Hepatocyte (in vitro differentiated cells): ENCODE data around the gene IFT122. TPM values are rescaled to one million over a fixed set of nuclear protein-coding genes. Genes with fewer than 3 reads are reported as not detected.
"Not testable (repeated sequence)": the region's sequence is repeated elsewhere in the genome, so short reads cannot be mapped to it uniquely, and the experiment has no call there.

ENCODE experiments used
- DNase-seq: peaks from one replicate; pipeline ENCODE4 v3.0.0-alpha.2; 2016; ENCODE audit warnings: low spot score
- H2AFZ ChIP-seq: fragments of 200-600 bp; sonication (generic); 2 replicates; pipeline ENCODE4 v1.6.0; 2016; ENCODE audit warnings: antibody characterized with exemption, mild to moderate bottlenecking
- H3K27ac ChIP-seq: fragments of 200-600 bp; sonication (generic); 2 replicates; pipeline ENCODE4 v1.5.1; 2016; ENCODE audit warnings: mild to moderate bottlenecking
- H3K27me3 ChIP-seq: fragments of 200-600 bp; sonication (generic); 2 replicates; pipeline ENCODE4 v1.6.1; 2016
- H3K36me3 ChIP-seq: fragments of 200-600 bp; sonication (generic); replicated peaks from 2 replicates; pipeline ENCODE4 v1.5.1; 2016; ENCODE audit warnings: low read depth; ENCODE audit not compliant: insufficient read depth
- H3K4me1 ChIP-seq: fragments of 200-600 bp; sonication (generic); 2 replicates; pipeline ENCODE4 v1.5.1; 2016; ENCODE audit warnings: mild to moderate bottlenecking, moderate library complexity; ENCODE audit not compliant: insufficient read depth
- H3K4me2 ChIP-seq: fragments of 200-600 bp; sonication (generic); 2 replicates; pipeline ENCODE4 v1.6.0; 2016
- H3K4me3 ChIP-seq: fragments of 200-600 bp; sonication (generic); 2 replicates; pipeline ENCODE4 v1.5.1; 2016; ENCODE audit warnings: mild to moderate bottlenecking
- H3K79me2 ChIP-seq: fragments of 200-600 bp; sonication (generic); 2 replicates; pipeline ENCODE4 v1.6.0; 2017; ENCODE audit warnings: mild to moderate bottlenecking
- H3K9me2 ChIP-seq: fragments of 200-600 bp; sonication (generic); replicated peaks from 2 replicates; pipeline ENCODE4 v1.6.0; 2017; ENCODE audit warnings: mild to moderate bottlenecking; ENCODE audit not compliant: insufficient read depth
- H3K9me3 ChIP-seq: fragments of 200-600 bp; sonication (generic); 2 replicates; pipeline ENCODE4 v1.5.1; 2016; ENCODE audit warnings: low read depth, mild to moderate bottlenecking
- H4K20me1 ChIP-seq: fragments of 200-600 bp; sonication (generic); 2 replicates; pipeline ENCODE4 v1.6.0; 2016; ENCODE audit warnings: mild to moderate bottlenecking; ENCODE audit not compliant: insufficient read depth, poor library complexity, severe bottlenecking
- EZH2 ChIP-seq: fragments of 200-600 bp; sonication (generic); IDR thresholded peaks from 2 replicates; pipeline ENCODE4 v1.6.1; 2016; ENCODE audit warnings: antibody characterized with exemption, mild to moderate bottlenecking, borderline replicate concordance
- EZH2phosphoT487 ChIP-seq: fragments of 200-600 bp; sonication (generic); IDR thresholded peaks from one replicate; pipeline ENCODE4 v1.6.1; 2018; ENCODE audit warnings: antibody characterized with exemption, mild to moderate bottlenecking, low read depth, moderate library complexity; ENCODE audit not compliant: unreplicated experiment, severe bottlenecking
- WGBS: methylation state at CpG from one replicate; pipeline ENCODE4 v1.1.6; 2016; ENCODE audit warnings: low lambda C conversion rate; ENCODE audit errors: missing lambda C conversion rate; 5-methylcytosine and 5-hydroxymethylcytosine counted together
- polyA plus RNA-seq: library from polyadenylated mRNA; unstranded; fragments of >200 nt; fragmentation: Nextera tagmentation; extraction: Ambion mirVana; gene quantifications from 2 replicates; pipeline ENCODE4 v1.2.1, GENCODE V29; 2016
- total RNA-seq: library from RNA; depleted of rRNA; stranded (reverse); fragments of >200 nt; gene quantifications from 2 replicates; pipeline ENCODE4 v1.2.3, GENCODE V29; 2014
- TF ChIP-seq, protein P1 (sequence below): fragments of 200-600 bp; sonication (generic); IDR thresholded peaks from 2 replicates; pipeline ENCODE4 v1.5.1; 2016; ENCODE audit warnings: antibody characterized with exemption, mild to moderate bottlenecking; ENCODE audit not compliant: poor library complexity

The IFT122 gene
- total RNA-seq = 14.6 and 17.3 TPM in 2 replicates
- polyA plus RNA-seq = 11.4 and 15.6 TPM in 2 replicates

DNA sequence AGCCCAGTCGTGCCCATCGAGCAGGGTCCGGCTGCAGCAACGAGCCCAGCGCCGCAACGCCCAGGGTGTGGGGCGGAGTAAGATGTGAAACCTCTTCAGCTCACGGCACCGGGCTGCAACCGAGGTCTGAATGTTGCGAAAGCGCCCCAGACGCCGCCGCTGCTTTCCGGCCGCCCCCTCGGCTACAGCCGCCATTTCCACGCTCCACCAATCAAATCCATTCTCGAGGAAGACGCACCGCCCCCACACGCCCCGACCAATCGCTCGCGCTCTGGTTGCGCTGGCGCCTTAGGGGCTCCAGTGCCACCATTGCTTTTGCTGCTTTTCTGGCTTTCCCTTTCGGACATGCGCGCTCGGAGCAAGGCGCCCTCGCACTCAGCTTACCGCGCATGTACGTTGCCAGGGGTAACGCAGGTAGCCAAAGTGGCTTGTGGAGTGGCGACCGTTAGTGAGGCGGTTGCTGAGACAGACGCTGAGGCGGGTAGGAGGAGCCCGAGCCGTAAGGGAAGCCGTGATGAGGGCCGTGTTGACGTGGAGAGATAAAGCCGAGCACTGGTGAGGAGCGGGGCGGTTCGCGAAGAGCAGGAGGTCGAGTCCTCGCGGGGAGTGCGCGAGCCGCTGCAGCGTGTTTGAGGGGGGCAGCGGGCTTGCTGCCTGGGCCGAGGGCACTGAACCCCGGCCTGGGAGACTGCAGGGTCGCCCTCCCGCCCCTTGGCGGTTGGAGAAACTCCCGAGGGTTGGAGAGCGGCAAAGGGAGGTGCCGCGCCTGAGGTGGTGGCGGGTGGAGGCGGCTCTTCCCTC, at the start of gene IFT122, which contains the start of gene MBD4:
IFT122 (plus strand) TSS at position 408 of the 801 bp plus-strand sequence; CDS start at position 515, 107 bp downstream.
MBD4 (minus strand) TSS at position 132 of the 801 bp plus-strand sequence; CDS start at position 17, 115 bp downstream.
- Histone ChIP-seq H2AFZ (peak within 1 kb of the TSS; percentile 51), H3K79me2 (peaks cover 74% of the 10 kb centered on the region), H3K27me3 (no peaks in the 10 kb centered on the region), H3K4me3 (peak within 1 kb of the TSS; percentile 44), H3K9me3 (no peaks in the 10 kb centered on the region), H3K36me3 (no peaks in the 10 kb centered on the region), H3K9me2 (no peaks in the 10 kb centered on the region), H4K20me1 (no peaks in the 10 kb centered on the region), H3K27ac (peak within 1 kb of the TSS; percentile 79), H3K4me2 (peak within 1 kb of the TSS; percentile 82), H3K4me1 (peaks cover 13% of the 10 kb centered on the region)
- DNase-seq = peak; percentile 99
- TF ChIP-seq EZH2 = no peak
- TF ChIP-seq EZH2phosphoT487 = no peak
- TF ChIP-seq, protein P1, sequence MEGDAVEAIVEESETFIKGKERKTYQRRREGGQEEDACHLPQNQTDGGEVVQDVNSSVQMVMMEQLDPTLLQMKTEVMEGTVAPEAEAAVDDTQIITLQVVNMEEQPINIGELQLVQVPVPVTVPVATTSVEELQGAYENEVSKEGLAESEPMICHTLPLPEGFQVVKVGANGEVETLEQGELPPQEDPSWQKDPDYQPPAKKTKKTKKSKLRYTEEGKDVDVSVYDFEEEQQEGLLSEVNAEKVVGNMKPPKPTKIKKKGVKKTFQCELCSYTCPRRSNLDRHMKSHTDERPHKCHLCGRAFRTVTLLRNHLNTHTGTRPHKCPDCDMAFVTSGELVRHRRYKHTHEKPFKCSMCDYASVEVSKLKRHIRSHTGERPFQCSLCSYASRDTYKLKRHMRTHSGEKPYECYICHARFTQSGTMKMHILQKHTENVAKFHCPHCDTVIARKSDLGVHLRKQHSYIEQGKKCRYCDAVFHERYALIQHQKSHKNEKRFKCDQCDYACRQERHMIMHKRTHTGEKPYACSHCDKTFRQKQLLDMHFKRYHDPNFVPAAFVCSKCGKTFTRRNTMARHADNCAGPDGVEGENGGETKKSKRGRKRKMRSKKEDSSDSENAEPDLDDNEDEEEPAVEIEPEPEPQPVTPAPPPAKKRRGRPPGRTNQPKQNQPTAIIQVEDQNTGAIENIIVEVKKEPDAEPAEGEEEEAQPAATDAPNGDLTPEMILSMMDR = no peak
- WGBS = 2% methylated on average over 68 of the region's 75 CpGs

- H3K9me2 ChIP-seq, H3K27me3 ChIP-seq, H3K4me2 ChIP-seq, H3K27ac ChIP-seq, H3K9me3 ChIP-seq, H3K4me3 ChIP-seq, DNase-seq, H2AFZ ChIP-seq, H3K4me1 ChIP-seq, H4K20me1 ChIP-seq, H3K36me3 ChIP-seq: not testable (repeated sequence)
- peaks cover 17% of the 10 kb centered on the region for H3K79me2 ChIP-seq
- 98% methylated on average over 4 of the region's 4 CpGs for WGBS
These were observed 48.4 kb upstream of the IFT122 start for GRCh38 chr3:129391583-129391982.

GRCh38 chr3:129392106-129392887, 47.7 kb upstream of the IFT122 start:
- H3K9me2 ChIP-seq, DNase-seq, H3K4me3 ChIP-seq, H3K27ac ChIP-seq, H3K27me3 ChIP-seq, H2AFZ ChIP-seq, H4K20me1 ChIP-seq, H3K36me3 ChIP-seq, H3K4me1 ChIP-seq, H3K9me3 ChIP-seq, H3K4me2 ChIP-seq: not testable (repeated sequence)
- H3K79me2 ChIP-seq = peaks cover 25% of the 10 kb centered on the region
- WGBS = 94% methylated on average over 8 of the region's 8 CpGs

DNA sequence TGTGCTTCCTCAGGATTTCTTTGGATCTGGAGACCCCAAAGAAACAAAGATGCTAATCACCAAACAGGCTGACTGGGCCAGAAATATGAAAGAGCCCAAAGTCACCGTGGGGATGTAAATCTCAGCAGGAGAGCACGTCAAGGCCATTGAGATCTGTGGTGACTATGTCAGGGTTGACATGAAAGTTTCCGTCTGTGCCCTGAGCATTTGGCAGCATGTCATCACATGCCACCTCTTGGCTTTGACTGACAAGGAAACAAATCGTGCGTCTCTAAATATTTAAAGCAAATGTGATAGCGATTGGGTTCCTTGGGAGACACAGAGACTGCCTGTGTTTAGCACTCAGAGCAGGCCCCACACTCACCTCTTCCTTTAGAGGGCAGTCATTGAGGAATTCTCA, 46.8 kb upstream of the IFT122 start:
- Histone ChIP-seq H3K36me3 (no peaks in the 10 kb centered on the region), H3K4me2 (no peak overlapping the region), H3K79me2 (peaks cover 34% of the 10 kb centered on the region), H4K20me1 (peaks cover 9% of the 10 kb centered on the region), H2AFZ (no peak overlapping the region), H3K9me3 (no peaks in the 10 kb centered on the region), H3K27me3 (no peaks in the 10 kb centered on the region), H3K4me1 (peaks cover 8% of the 10 kb centered on the region), H3K4me3 (no peak overlapping the region), H3K9me2 (no peaks in the 10 kb centered on the region), H3K27ac (no peak overlapping the region)
- TF ChIP-seq, protein P1 = no peak
- TF ChIP-seq EZH2phosphoT487 = no peak
- no peak for DNase-seq
- WGBS = 94% methylated on average over 6 of the region's 6 CpGs

DNA sequence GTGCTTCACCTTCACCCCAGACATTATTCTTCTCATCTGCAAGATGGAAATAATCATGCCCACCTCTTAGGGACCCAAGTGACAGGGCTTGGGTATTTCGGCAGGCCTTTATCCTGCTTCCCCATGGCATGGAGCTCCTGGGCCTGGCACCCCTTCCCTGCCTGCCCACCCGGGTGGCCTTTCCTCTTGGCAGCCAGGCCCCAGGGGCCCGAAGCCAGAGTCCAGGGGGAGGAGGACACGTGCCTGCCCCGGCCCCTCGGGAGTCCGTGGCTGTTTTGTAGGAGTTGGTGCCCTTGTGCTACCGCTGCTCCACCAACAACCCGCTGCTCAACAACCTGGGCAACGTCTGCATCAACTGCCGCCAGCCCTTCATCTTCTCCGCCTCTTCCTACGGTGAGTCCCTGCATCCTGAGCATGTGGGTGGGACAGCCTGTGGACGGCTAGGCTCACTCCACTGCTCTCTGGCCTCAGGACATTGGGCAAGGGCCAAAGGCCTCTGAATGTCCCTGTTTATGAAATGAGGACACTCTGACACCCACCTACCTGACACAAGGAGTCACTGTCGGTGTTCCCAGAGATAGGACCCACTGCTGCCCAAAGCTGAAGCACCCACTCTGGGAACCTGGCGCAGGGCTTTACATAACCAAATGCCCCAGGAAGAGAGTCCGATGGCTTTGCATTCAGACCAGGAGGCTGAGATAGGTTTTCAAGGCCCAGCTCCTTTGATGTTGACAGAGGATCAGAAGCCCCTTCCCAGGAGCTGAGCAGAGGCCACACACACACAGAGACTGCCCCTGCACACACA, 46.1 kb upstream of the IFT122 start:
- H3K4me1 ChIP-seq, H3K9me2 ChIP-seq, H2AFZ ChIP-seq, H3K4me3 ChIP-seq, H3K36me3 ChIP-seq, H3K27ac ChIP-seq, H3K4me2 ChIP-seq, DNase-seq, H3K27me3 ChIP-seq, H3K9me3 ChIP-seq: not testable (repeated sequence)
- WGBS = 90% methylated on average over 11 of the region's 17 CpGs
- Histone ChIP-seq H3K79me2 (peaks cover 41% of the 10 kb centered on the region), H4K20me1 (peaks cover 10% of the 10 kb centered on the region)
